Measurements from ENCODE around the gene BCO1. TPM values are rescaled to one million over a fixed set of nuclear protein-coding genes. Genes with fewer than 3 reads are reported as not detected.

Gene BCO1
- total and polyA plus RNA-seq, 2 donors from 2014 or later = 1.4 to 3.0 TPM

GRCh38 chr16:81324808-81325207, 86.3 kb downstream of the BCO1 start:
- H3K27me3 ChIP-seq (ENCODE audit: control insufficient read depth, insufficient read depth, low read length) = no peaks in the 10 kb centered on the region
- no peak overlapping the region for H3K27ac ChIP-seq (ENCODE audit: low read depth in 2 of 2, low read length in 2 of 2)
- no peak for FAIRE-seq
- DNase-seq = no peak
- no peak overlapping the region for H3K4me3 ChIP-seq (ENCODE audit: low read length in 3 of 3)
- TF ChIP-seq CTCF (IDR thresholded peaks at IDR 0.05; ENCODE audit: borderline replicate concordance, extremely low read depth, insufficient read depth) = no peak
- no peak overlapping the region for H3K9ac ChIP-seq (ENCODE audit: low read length in 3 of 3)
- no peaks in the 10 kb centered on the region for H3K4me1 ChIP-seq (ENCODE audit: control insufficient read depth in 2 of 3, insufficient read depth in 2 of 3, low read depth in 1 of 3, low read length in 3 of 3)
- no peaks in the 10 kb centered on the region for H3K9me3 ChIP-seq (ENCODE audit: control insufficient read depth in 2 of 3, insufficient read depth in 1 of 3, low read length in 3 of 3)
- no peaks in the 10 kb centered on the region for H3K36me3 ChIP-seq (ENCODE audit: control insufficient read depth in 2 of 3, insufficient read depth in 3 of 3, low read length in 3 of 3)
- intact Hi-C loops (cut with DNase I) = no loop called here

- H3K27ac ChIP-seq (ENCODE audit: low read depth in 2 of 2, low read length in 2 of 2) = no peak overlapping the region
- no peaks in the 10 kb centered on the region for H3K9me3 ChIP-seq (ENCODE audit: control insufficient read depth in 2 of 3, insufficient read depth in 1 of 3, low read length in 3 of 3)
- H3K4me3 ChIP-seq (ENCODE audit: low read length in 3 of 3) = no peak overlapping the region
- TF ChIP-seq CTCF (IDR thresholded peaks at IDR 0.05; ENCODE audit: borderline replicate concordance, extremely low read depth, insufficient read depth) = no peak
- H3K9ac ChIP-seq (ENCODE audit: low read length in 3 of 3) = no peak overlapping the region
- H3K36me3 ChIP-seq (ENCODE audit: control insufficient read depth in 2 of 3, insufficient read depth in 3 of 3, low read length in 3 of 3) = no peaks in the 10 kb centered on the region
- FAIRE-seq (no peak), DNase-seq (no peak)
- intact Hi-C loops (cut with DNase I) = no loop called here
- H3K27me3 ChIP-seq (ENCODE audit: control insufficient read depth, insufficient read depth, low read length) = no peaks in the 10 kb centered on the region
- no peaks in the 10 kb centered on the region for H3K4me1 ChIP-seq (ENCODE audit: control insufficient read depth in 2 of 3, insufficient read depth in 2 of 3, low read depth in 1 of 3, low read length in 3 of 3)
These were observed 88.5 kb downstream of the BCO1 start for GRCh38 chr16:81327011-81327410.

GRCh38 chr16:81327447-81328196, 89.1 kb downstream of the BCO1 start:
- H3K27ac ChIP-seq (ENCODE audit: low read depth in 2 of 2, low read length in 2 of 2) = no peak overlapping the region
- no peaks in the 10 kb centered on the region for H3K9me3 ChIP-seq (ENCODE audit: control insufficient read depth in 2 of 3, insufficient read depth in 1 of 3, low read length in 3 of 3)
- H3K4me1 ChIP-seq (ENCODE audit: control insufficient read depth in 2 of 3, insufficient read depth in 2 of 3, low read depth in 1 of 3, low read length in 3 of 3) = no peaks in the 10 kb centered on the region
- peaks cover 0 to 2% (median 0%) of the 10 kb centered on the region in 3 donors for H3K36me3 ChIP-seq (ENCODE audit: control insufficient read depth in 2 of 3, insufficient read depth in 3 of 3, low read length in 3 of 3)
- TF ChIP-seq CTCF (IDR thresholded peaks at IDR 0.05; ENCODE audit: borderline replicate concordance, extremely low read depth, insufficient read depth) = no peak
- intact Hi-C loops (cut with DNase I) = no loop called here
- H3K9ac ChIP-seq (ENCODE audit: low read length in 3 of 3) = no peak overlapping the region
- no peak overlapping the region for H3K4me3 ChIP-seq (ENCODE audit: low read length in 3 of 3)
- peak in 1 of 5 donors; percentile 5 for DNase-seq
- no peak for FAIRE-seq
- H3K27me3 ChIP-seq (ENCODE audit: control insufficient read depth, insufficient read depth, low read length) = no peaks in the 10 kb centered on the region

Measured in kidney (tissue), 14 donors.